SK-N-SH treated with all-trans-retinoic acid at 6 μM for 48 hours (cell line): ENCODE data around the gene COL24A1.

Experiments used
- ISL1 ChIP-seq: fragments of 250-450 bp; sonication (Bioruptor Pico); IDR thresholded peaks from 2 replicates; pipeline ENCODE4 v2.1.2; 2022; ENCODE audit warnings: mild to moderate bottlenecking, moderate library complexity
- PATZ1 ChIP-seq: fragments of 250-450 bp; sonication (Bioruptor Pico); IDR thresholded peaks from 2 replicates; pipeline ENCODE4 v1.8.0; 2020; ENCODE audit warnings: mild to moderate bottlenecking, moderate library complexity, borderline replicate concordance
- RARB ChIP-seq: fragments of 250-450 bp; sonication (Bioruptor Pico); IDR thresholded peaks from 2 replicates; pipeline ENCODE4 v1.8.0; 2021; ENCODE audit warnings: mild to moderate bottlenecking, moderate library complexity
- TOX ChIP-seq: fragments of 250-450 bp; sonication (Bioruptor Pico); IDR thresholded peaks from 2 replicates; pipeline ENCODE4 v1.8.0; 2021; ENCODE audit warnings: mild to moderate bottlenecking, moderate library complexity, borderline replicate concordance
- ZFP3 ChIP-seq: fragments of 250-450 bp; sonication (Bioruptor Pico); IDR thresholded peaks from 2 replicates; pipeline ENCODE4 v1.5.0; 2020; ENCODE audit warnings: mild to moderate bottlenecking, moderate library complexity
- ZFP30 ChIP-seq: fragments of 450-650 bp; formaldehyde crosslinking; IDR thresholded peaks from 2 replicates; pipeline ENCODE4 v1.5.0; 2022; ENCODE audit warnings: mild to moderate bottlenecking, moderate library complexity
- ZNF70 ChIP-seq: fragments of 450-650 bp; formaldehyde crosslinking; IDR thresholded peaks from 2 replicates; pipeline ENCODE4 v1.5.0; 2020; ENCODE audit warnings: mild to moderate bottlenecking, moderate library complexity
- TF ChIP-seq, protein P1 (sequence below): fragments of 250-450 bp; sonication (Bioruptor Pico); IDR thresholded peaks from 2 replicates; pipeline ENCODE4 v1.5.1; 2021; ENCODE audit warnings: mild to moderate bottlenecking, moderate library complexity

- TF ChIP-seq ZFP3 (no peak), PATZ1 (CRISPR knock-in tag) (no peak), TOX (CRISPR knock-in tag) (no peak), ISL1 (CRISPR knock-in tag) (no peak), RARB (CRISPR knock-in tag) (no peak), ZFP30 (no peak), ZNF70 (CRISPR knock-in tag) (no peak)
- TF ChIP-seq, protein P1, sequence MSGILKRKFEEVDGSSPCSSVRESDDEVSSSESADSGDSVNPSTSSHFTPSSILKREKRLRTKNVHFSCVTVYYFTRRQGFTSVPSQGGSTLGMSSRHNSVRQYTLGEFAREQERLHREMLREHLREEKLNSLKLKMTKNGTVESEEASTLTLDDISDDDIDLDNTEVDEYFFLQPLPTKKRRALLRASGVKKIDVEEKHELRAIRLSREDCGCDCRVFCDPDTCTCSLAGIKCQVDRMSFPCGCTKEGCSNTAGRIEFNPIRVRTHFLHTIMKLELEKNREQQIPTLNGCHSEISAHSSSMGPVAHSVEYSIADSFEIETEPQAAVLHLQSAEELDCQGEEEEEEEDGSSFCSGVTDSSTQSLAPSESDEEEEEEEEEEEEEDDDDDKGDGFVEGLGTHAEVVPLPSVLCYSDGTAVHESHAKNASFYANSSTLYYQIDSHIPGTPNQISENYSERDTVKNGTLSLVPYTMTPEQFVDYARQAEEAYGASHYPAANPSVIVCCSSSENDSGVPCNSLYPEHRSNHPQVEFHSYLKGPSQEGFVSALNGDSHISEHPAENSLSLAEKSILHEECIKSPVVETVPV (CRISPR knock-in tag): no peak
Measured at GRCh38 chr1:86197206-86197855, 40.8 kb upstream of the COL24A1 start.
